ENCODE results near the gene NID1. TPM values are rescaled to one million over a fixed set of nuclear protein-coding genes. Genes with fewer than 3 reads are reported as not detected.

NID1 gene
- polyA plus RNA-seq, 1 donor from 2014 or later: 0.04 TPM

- no peak overlapping the region for H3K27ac ChIP-seq (ENCODE audit: low read length)
- H3K4me2 ChIP-seq (ENCODE audit: low read length): no peak overlapping the region
- TF ChIP-seq, protein P1, sequence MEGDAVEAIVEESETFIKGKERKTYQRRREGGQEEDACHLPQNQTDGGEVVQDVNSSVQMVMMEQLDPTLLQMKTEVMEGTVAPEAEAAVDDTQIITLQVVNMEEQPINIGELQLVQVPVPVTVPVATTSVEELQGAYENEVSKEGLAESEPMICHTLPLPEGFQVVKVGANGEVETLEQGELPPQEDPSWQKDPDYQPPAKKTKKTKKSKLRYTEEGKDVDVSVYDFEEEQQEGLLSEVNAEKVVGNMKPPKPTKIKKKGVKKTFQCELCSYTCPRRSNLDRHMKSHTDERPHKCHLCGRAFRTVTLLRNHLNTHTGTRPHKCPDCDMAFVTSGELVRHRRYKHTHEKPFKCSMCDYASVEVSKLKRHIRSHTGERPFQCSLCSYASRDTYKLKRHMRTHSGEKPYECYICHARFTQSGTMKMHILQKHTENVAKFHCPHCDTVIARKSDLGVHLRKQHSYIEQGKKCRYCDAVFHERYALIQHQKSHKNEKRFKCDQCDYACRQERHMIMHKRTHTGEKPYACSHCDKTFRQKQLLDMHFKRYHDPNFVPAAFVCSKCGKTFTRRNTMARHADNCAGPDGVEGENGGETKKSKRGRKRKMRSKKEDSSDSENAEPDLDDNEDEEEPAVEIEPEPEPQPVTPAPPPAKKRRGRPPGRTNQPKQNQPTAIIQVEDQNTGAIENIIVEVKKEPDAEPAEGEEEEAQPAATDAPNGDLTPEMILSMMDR (IDR thresholded peaks at IDR 0.05; ENCODE audit: poor library complexity, severe bottlenecking): no peak
- TF ChIP-seq EP300 (conservative IDR thresholded peaks at IDR 0.05; ENCODE audit: poor library complexity, severe bottlenecking) (no peak), SMC3 (conservative IDR thresholded peaks at IDR 0.05; ENCODE audit: poor library complexity) (no peak), RAD21 (conservative IDR thresholded peaks at IDR 0.05) (no peak), EZH2 (IDR thresholded peaks at IDR 0.05; ENCODE audit: borderline replicate concordance, insufficient read depth, low read length, poor library complexity, severe bottlenecking) (no peak), TAF1 (IDR thresholded peaks at IDR 0.05; ENCODE audit: low read depth) (no peak), POLR2AphosphoS5 (IDR thresholded peaks at IDR 0.05) (no peak), MXI1 (conservative IDR thresholded peaks at IDR 0.05; ENCODE audit: poor library complexity, severe bottlenecking) (no peak)
- TF ChIP-seq, protein P2, sequence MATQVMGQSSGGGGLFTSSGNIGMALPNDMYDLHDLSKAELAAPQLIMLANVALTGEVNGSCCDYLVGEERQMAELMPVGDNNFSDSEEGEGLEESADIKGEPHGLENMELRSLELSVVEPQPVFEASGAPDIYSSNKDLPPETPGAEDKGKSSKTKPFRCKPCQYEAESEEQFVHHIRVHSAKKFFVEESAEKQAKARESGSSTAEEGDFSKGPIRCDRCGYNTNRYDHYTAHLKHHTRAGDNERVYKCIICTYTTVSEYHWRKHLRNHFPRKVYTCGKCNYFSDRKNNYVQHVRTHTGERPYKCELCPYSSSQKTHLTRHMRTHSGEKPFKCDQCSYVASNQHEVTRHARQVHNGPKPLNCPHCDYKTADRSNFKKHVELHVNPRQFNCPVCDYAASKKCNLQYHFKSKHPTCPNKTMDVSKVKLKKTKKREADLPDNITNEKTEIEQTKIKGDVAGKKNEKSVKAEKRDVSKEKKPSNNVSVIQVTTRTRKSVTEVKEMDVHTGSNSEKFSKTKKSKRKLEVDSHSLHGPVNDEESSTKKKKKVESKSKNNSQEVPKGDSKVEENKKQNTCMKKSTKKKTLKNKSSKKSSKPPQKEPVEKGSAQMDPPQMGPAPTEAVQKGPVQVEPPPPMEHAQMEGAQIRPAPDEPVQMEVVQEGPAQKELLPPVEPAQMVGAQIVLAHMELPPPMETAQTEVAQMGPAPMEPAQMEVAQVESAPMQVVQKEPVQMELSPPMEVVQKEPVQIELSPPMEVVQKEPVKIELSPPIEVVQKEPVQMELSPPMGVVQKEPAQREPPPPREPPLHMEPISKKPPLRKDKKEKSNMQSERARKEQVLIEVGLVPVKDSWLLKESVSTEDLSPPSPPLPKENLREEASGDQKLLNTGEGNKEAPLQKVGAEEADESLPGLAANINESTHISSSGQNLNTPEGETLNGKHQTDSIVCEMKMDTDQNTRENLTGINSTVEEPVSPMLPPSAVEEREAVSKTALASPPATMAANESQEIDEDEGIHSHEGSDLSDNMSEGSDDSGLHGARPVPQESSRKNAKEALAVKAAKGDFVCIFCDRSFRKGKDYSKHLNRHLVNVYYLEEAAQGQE (IDR thresholded peaks at IDR 0.05; ENCODE audit: borderline replicate concordance): no peak
Observed at GRCh38 chr1:236035681-236036101, 29.2 kb downstream of the NID1 start.

GRCh38 chr1:236033336-236033735 is 31.6 kb downstream of the NID1 start:
- H4K20me1 ChIP-seq (ENCODE audit: insufficient read depth): no peaks in the 10 kb centered on the region
- no peaks in the 10 kb centered on the region for H3K27me3 ChIP-seq (ENCODE audit: insufficient read depth, low read depth, low read length)
- H3K79me2 ChIP-seq (replicated peaks; ENCODE audit: insufficient read depth, low read length): no peaks in the 10 kb centered on the region
- no peaks in the 10 kb centered on the region for H3K9me2 ChIP-seq (ENCODE audit: insufficient read depth, low read length)
- H3F3A ChIP-seq (ENCODE audit: insufficient read depth, low read length, poor library complexity, severe bottlenecking): no peaks in the 10 kb centered on the region
- H3K27ac ChIP-seq (ENCODE audit: low read length): no peak overlapping the region
- no peaks in the 10 kb centered on the region for H3K36me3 ChIP-seq (ENCODE audit: insufficient read depth, low read length)
- no peak overlapping the region for H2AFZ ChIP-seq (ENCODE audit: low read depth, low read length)
- TF ChIP-seq, protein P2 (IDR thresholded peaks at IDR 0.05; ENCODE audit: borderline replicate concordance): no peak
- TF ChIP-seq SMC3 (conservative IDR thresholded peaks at IDR 0.05; ENCODE audit: poor library complexity): no peak
- TF ChIP-seq EZH2 (IDR thresholded peaks at IDR 0.05; ENCODE audit: borderline replicate concordance, insufficient read depth, low read length, poor library complexity, severe bottlenecking): no peak
- no peak for TF ChIP-seq RAD21 (conservative IDR thresholded peaks at IDR 0.05)
- no peak for TF ChIP-seq TAF1 (IDR thresholded peaks at IDR 0.05; ENCODE audit: low read depth)
- no peak for TF ChIP-seq POLR2AphosphoS5 (IDR thresholded peaks at IDR 0.05)
- no peak for TF ChIP-seq MXI1 (conservative IDR thresholded peaks at IDR 0.05; ENCODE audit: poor library complexity, severe bottlenecking)
- no peak for TF ChIP-seq EP300 (conservative IDR thresholded peaks at IDR 0.05; ENCODE audit: poor library complexity, severe bottlenecking)
- TF ChIP-seq, protein P1 (IDR thresholded peaks at IDR 0.05; ENCODE audit: poor library complexity, severe bottlenecking): no peak
- H3K9me3 ChIP-seq (ENCODE audit: low read length): no peaks in the 10 kb centered on the region
- no peak overlapping the region for H3K4me2 ChIP-seq (ENCODE audit: low read length)
- no peak overlapping the region for H3K9ac ChIP-seq (ENCODE audit: low read length)
- H3K4me3 ChIP-seq (ENCODE audit: low read length): no peak overlapping the region

More at GRCh38 chr1:236035681-236036101, 29.2 kb downstream of the NID1 start:
- no peaks in the 10 kb centered on the region for H3K79me2 ChIP-seq (replicated peaks; ENCODE audit: insufficient read depth, low read length)
- H3K27me3 ChIP-seq (ENCODE audit: insufficient read depth, low read depth, low read length): no peaks in the 10 kb centered on the region
- H4K20me1 ChIP-seq (ENCODE audit: insufficient read depth): no peaks in the 10 kb centered on the region
- no peaks in the 10 kb centered on the region for H3K9me2 ChIP-seq (ENCODE audit: insufficient read depth, low read length)
- no peak overlapping the region for H3K9ac ChIP-seq (ENCODE audit: low read length)
- no peaks in the 10 kb centered on the region for H3K36me3 ChIP-seq (ENCODE audit: insufficient read depth, low read length)
- no peaks in the 10 kb centered on the region for H3F3A ChIP-seq (ENCODE audit: insufficient read depth, low read length, poor library complexity, severe bottlenecking)
- H3K4me3 ChIP-seq (ENCODE audit: low read length): no peak overlapping the region
- no peak overlapping the region for H2AFZ ChIP-seq (ENCODE audit: low read depth, low read length)
- H3K9me3 ChIP-seq (ENCODE audit: low read length): no peaks in the 10 kb centered on the region
